Measurements from ENCODE around the gene C3. TPM values are rescaled to one million over a fixed set of nuclear protein-coding genes. Genes with fewer than 3 reads are reported as not detected.

The C3 gene
- total and polyA plus RNA-seq, 2 experiments from 2014 or later = 5.1 to 17.7 TPM

DNA sequence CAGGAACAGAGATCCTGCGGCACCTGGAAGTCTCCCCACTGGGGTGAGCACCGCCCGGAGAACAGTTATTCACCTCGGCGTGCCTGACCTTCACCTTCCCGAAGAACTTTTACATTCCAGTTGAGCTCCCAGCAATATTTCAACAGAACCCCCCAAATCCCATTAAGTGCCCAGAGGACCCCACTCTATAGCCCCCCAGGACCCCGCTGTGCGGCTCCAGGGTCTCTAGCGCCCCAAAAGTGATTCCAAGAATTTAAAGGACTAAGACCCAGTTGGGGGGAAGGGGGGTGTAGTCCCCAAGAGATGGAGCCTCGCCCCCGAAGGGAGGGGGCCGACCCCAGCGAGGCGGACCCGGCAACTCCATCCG is 16.4 kb upstream of the C3 start (continued):
- no peak for TF ChIP-seq REST (IDR thresholded peaks at IDR 0.05; ENCODE audit: unreplicated experiment)
- no peak for TF ChIP-seq STAT1 (IDR thresholded peaks at IDR 0.05; ENCODE audit: unreplicated experiment)
- no peak for TF ChIP-seq NANOG (IDR thresholded peaks at IDR 0.05; ENCODE audit: borderline replicate concordance)
- no peak for TF ChIP-seq ZNF331 (CRISPR knock-in tag; IDR thresholded peaks at IDR 0.05; ENCODE audit: low read depth)
- TF ChIP-seq CREB1 (CRISPR knock-in tag; IDR thresholded peaks at IDR 0.05; ENCODE audit: low read depth) = no peak; the same call in 1 of the 2 replicates
- no peak for TF ChIP-seq JUNB (IDR thresholded peaks at IDR 0.05; ENCODE audit: unreplicated experiment)
- no peak for TF ChIP-seq EZH2 (IDR thresholded peaks at IDR 0.05; ENCODE audit: low read depth, unreplicated experiment)
- TF ChIP-seq EZH2phosphoT487 (IDR thresholded peaks at IDR 0.05; ENCODE audit: unreplicated experiment) = no peak
- TF ChIP-seq POLR2AphosphoS5 (IDR thresholded peaks at IDR 0.05; ENCODE audit: low read depth) = peak; percentile 17; the same call in 1 of the 2 replicates

DNA sequence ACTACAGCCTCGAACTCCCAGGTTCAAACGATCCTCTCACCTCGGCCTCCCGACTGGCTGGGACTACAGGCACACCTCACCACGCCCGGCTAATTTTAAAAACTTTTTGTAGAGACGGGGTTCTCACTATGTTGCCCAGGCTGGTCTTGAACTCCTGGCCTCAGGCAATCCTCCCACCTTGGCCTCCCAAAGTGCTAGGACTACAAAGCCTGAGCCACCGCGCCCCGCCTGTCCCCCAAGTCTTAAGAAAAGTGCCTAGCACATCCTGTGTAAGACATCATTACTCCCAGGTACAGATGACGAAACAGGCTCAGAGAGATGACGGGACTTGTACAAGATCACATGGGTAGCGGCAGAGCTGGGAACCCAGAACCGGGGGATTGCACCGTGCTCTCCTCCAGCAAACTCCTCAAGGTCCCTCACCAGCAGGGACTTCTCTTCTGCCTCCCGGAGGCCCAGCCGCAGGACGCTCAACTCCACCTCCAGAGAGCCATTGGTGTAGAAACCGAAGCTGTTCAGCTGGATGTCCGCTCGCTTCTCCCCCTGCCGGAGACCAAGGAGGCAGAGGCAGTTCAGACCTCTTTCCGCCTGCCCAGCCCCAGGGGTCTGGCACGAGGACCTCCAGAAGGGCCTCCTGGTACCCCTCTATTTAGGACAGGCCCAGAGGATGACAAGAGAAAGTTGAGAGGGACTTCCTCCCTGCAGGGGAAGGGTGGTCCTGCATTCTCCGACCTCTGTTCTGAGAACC is 15.9 kb upstream of the C3 start:
- Histone ChIP-seq H4K20me1 (replicated peaks; ENCODE audit: insufficient read depth) (no peaks in the 10 kb centered on the region; the same call in 1 of the 2 replicates), H3K4me3 (peak overlapping the region; percentile 94), H3K4me1 (ENCODE audit: insufficient read depth) (peaks cover 31% of the 10 kb centered on the region), H3K27me3 (ENCODE audit: insufficient read depth) (no peaks in the 10 kb centered on the region), H3K27ac (ENCODE audit: low read depth) (peak overlapping the region; percentile 78), H3F3A (replicated peaks; ENCODE audit: low read depth) (0 out of 2 replicates have a peak, but pooled peaks cover 11% of the 10 kb centered on the region), H3K36me3 (ENCODE audit: insufficient read depth) (no peaks in the 10 kb centered on the region), H2AFZ (no peak overlapping the region; the same call in 1 of the 2 replicates), H3K9me2 (ENCODE audit: insufficient read depth) (no peaks in the 10 kb centered on the region), H3K79me2 (replicated peaks; ENCODE audit: insufficient read depth) (peaks cover 19% of the 10 kb centered on the region), H3K4me2 (peak overlapping the region; percentile 95)
- H3K4me1 Mint-ChIP-seq = peaks cover 36% of the 10 kb centered on the region
- H3K4me3 Mint-ChIP-seq = peak overlapping the region; percentile 95
- peak overlapping the region; percentile 98 for H3K27ac Mint-ChIP-seq
- peaks cover 10% of the 10 kb centered on the region; the same call in 2 of the 3 replicates for H3K36me3 Mint-ChIP-seq (ENCODE audit: low read depth)
- H3K9me3 Mint-ChIP-seq = no peaks in the 10 kb centered on the region; the same call in 2 of the 3 replicates
- peaks cover 15% of the 10 kb centered on the region for H3K27me3 Mint-ChIP-seq (ENCODE audit: insufficient read depth, low read depth, poor library complexity)
- ATAC-seq (peak; percentile 6), DNase-seq (ENCODE audit: low spot score) (peak; percentile 75)
- TF ChIP-seq ETS1 (IDR thresholded peaks at IDR 0.05) (no peak), CREB1 (CRISPR knock-in tag; IDR thresholded peaks at IDR 0.05; ENCODE audit: low read depth) (0 out of 2 replicates have a peak, but pooled peaks have one; percentile 25), ZNF462 (CRISPR knock-in tag; IDR thresholded peaks at IDR 0.05) (no peak), STAT1 (IDR thresholded peaks at IDR 0.05; ENCODE audit: unreplicated experiment) (no peak), EZH2 (IDR thresholded peaks at IDR 0.05; ENCODE audit: low read depth, unreplicated experiment) (no peak)

Measured in GM23338 (cell line).